Breast epithelium (tissue), 3 donors: ENCODE results near the gene TUBB4B.

Experiments
- POLR2A ChIP-seq: fragments of 450-650 bp; IDR thresholded peaks from one replicate; pipeline ENCODE4 v1.6.1; 2016; ENCODE audit warnings: antibody characterized with exemption, mild to moderate bottlenecking, moderate library complexity
- POLR2AphosphoS5 ChIP-seq, 3 donors: sonication (generic); formaldehyde crosslinking; IDR thresholded peaks; one replicate each; pipeline ENCODE4 v1.6.1; 2017; ENCODE audit warnings: antibody characterized with exemption in 3 of 3
- TF ChIP-seq, protein P1 (sequence below), 3 donors: fragments of 450-650 bp; IDR thresholded peaks; one replicate each; pipeline ENCODE4 v1.5.1; 2016 to 2017; ENCODE audit warnings: antibody characterized with exemption in 3 of 3, mild to moderate bottlenecking in 3 of 3, moderate library complexity in 3 of 3

DNA sequence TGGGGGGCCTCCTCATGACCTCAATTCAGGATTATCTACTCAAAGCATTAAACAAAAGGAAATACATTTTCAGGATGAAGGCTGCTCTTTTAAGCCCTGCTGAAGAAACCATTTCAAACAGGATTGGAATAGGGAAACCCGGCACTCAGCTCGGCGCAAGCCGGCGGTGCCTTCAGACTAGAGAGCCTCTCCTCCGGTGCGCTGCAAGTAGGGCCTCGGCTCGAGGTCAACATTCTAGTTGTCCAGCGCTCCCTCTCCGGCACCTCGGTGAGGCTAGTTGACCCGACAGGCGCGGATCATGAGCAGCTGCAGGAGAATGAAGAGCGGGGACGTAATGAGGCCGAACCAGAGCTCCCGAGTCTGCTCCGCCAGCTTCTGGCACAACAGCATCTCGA, 36.4 kb upstream of the TUBB4B start:
- TF ChIP-seq, protein P1, sequence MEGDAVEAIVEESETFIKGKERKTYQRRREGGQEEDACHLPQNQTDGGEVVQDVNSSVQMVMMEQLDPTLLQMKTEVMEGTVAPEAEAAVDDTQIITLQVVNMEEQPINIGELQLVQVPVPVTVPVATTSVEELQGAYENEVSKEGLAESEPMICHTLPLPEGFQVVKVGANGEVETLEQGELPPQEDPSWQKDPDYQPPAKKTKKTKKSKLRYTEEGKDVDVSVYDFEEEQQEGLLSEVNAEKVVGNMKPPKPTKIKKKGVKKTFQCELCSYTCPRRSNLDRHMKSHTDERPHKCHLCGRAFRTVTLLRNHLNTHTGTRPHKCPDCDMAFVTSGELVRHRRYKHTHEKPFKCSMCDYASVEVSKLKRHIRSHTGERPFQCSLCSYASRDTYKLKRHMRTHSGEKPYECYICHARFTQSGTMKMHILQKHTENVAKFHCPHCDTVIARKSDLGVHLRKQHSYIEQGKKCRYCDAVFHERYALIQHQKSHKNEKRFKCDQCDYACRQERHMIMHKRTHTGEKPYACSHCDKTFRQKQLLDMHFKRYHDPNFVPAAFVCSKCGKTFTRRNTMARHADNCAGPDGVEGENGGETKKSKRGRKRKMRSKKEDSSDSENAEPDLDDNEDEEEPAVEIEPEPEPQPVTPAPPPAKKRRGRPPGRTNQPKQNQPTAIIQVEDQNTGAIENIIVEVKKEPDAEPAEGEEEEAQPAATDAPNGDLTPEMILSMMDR (IDR thresholded peaks at IDR 0.05), result no peak
- TF ChIP-seq POLR2A, result no peak
- no peak for TF ChIP-seq POLR2AphosphoS5 (IDR thresholded peaks at IDR 0.05)
